Activated effector memory CD4-positive, alpha-beta T cell treated with Interleukin-2 at 50 U/mL for 16 hours (primary cell): ENCODE data around the gene KRT36.

ENCODE experiments used
- DNase-seq: peaks from one replicate; pipeline ENCODE4 v3.0.0-alpha.2; 2020

KRT36 gene

DNA sequence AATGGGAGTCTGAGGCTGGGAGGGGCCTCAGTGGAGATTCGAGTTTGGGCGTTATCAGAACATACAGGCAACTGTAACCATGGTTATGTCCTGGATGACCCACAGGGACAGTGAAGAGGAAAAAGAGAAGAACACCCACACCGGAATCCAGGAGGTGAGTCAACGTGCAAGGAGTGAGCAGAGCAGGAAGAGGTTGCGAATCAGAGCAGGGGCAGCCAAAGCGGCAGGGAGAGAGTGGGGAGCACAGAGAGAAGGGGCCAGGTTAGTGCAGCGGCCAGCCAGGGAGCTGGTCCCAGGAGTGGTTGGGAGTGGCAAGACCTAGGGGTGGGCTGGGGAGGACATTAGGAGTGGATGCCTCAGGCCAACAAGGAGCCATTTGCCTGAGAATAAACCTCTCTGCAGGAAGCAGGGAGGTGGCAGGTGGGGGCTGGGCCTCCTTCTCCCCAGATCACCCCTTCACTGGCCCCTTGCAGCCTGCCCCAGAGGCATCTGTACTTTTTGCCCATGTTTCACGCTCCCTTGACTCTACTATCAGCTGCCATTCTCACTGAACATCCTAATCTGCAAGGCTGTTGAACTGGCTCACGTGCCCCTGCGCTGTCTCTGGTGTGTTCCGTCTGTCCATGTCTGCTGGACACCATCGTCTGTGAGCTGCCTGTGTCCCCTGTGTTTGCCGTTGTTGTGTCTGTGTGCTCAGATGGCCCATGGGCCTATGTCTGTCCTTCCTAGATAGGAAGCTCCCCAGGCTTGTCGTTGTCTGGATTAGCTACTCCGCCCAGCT lies 10.6 kb upstream of the KRT36 start:
- no peak for DNase-seq

DNA sequence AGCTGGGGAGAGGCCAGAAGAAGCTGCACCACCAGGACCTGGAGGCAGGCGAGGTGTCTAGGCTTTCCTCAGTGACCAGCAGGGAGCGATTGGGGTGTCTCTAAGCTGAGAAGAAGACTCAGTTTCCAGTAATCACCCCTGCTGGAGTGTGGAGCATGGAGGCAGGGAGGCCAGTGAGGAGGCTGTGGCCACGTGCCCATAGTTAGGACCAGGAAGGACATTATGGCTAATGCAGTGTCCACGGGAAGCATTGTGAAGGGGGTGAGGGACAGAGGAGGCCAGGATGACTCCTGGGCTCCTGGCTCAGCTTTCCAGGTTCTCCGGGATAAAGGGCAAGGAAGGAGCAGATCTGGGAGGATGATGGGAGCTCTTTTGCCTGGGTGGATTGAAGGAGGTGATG lies 10.0 kb upstream of the KRT36 start:
- DNase-seq: no peak

DNA sequence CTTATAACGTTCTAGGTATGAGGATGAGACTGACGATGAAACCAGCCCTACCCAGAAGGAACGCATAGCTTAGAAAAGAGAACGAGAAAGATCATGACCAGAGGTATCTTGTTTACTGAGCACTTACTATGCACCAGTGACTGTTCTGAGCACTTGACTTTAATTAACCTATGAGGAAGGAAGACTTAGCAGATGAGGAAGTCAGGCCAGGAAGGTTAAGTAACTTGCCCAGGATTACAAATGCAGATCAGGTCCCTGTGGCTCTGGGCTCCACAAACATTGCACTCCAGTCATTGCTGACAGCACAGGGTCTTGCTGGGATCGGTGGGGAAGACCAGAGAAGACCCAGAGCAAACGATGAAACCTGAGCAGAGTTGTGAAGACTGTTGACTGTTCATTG lies 8.6 kb upstream of the KRT36 start:
- DNase-seq: no peak

DNA sequence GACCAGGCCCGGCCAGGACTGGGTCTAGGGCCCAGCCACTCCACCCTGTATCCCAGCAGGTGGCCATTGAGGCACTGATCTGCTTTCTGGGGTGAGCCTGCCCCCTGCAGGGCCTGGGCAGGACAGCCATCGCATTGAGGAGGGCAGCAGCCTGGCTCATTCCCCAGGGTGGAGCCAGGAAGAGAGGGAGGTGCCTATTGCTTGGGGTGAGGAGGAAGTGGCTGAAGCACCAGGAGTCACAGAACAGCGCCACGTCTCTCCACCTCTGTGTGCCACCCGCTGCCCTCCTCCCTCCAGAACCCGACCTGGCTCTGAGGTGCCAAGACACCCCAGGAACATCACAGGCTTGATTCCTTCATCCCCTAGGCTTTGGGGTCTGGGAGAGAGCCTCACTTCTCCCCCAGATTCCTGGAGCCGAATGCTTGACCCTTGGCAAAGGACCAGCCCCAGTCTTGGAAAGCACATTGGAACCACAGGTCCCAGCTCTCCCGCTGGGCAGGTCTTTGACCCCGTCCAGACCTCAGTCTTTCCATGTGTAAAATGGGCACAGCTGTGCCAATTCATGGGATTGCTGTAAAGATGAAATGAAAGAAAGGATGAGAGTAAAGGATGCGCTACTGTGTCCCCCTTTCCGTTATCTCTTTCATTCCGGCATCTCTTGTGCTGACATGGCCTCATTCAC lies 7.2 kb upstream of the KRT36 start:
- DNase-seq: peak; percentile 40

DNA sequence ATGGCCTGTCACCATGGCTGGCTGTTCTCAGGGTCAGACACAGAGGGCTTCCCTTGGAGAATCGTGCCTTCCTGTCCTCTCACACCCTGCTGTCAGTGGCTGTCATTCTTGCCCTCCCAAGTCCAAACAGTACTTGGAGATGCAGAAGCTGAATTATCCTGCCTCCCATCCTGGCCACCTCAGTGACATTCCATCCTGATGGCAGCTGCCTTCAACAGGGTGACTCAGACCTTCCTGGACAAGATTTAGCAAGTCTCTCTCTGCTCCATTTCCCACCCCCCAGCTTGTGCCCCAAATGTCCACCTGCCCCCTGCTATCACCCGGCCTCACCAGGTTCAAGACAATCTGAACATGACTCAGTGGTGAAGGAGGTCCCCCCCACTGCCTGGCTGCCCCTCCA lies 4.8 kb upstream of the KRT36 start:
- no peak for DNase-seq

DNA sequence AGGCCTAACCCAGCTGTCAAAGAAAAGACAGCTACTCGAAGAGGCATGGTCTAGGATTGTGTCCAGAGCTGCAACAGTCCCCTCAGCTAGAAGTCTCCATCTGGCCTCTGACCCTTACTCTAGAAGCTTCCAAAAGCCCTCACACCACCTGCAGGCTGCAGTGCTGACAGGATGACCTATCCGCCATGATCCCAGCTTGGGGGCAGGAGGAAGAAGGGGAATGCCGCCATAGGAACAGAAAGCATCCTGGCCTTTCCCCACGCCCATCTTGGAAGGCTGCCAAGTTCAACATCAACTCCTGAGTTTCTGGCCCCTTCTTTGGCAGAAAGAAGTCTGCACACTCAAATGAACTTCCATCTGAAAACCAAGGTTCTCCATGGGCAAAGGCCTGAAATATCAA lies 3.1 kb upstream of the KRT36 start:
- no peak for DNase-seq

DNA sequence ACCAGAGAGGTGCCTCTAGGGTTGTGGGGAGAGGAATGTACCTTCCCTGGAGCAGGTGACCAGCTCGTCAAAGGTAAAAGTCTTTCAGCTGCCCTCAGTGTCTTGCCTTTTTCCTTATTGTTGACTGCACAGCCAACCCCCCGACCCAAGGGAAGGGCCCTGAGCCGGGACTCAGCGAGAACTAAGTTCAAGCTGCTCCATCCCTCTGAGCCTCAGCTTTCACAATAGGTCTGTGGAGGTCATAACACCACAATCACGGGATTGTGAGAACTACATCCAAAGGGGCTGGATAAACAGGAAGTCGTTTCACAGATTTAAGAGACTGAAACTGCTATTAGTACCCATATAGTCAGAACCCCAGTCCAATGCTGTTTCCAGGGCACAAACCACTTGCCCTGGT lies 2.6 kb upstream of the KRT36 start:
- no peak for DNase-seq

DNA sequence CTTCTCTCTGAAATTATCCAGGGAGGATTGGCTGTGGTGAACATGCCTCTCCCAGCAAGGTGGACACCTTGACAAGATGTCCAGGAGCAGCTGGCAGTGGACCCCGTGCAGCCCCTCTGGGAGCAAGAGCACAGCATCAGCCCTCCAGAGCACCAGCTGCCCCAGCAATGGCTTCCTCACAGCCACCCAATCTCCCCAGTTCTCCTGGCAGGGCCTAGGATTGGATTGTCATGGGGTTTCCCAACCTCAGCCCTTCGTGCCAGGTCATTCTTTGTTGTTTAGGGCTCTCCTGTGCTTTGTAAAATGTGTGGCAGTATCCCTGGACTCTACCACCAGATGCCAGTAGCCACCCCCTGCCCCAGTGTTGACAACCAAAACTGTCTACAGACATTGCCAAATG lies 1.8 kb upstream of the KRT36 start:
- DNase-seq: no peak

DNA sequence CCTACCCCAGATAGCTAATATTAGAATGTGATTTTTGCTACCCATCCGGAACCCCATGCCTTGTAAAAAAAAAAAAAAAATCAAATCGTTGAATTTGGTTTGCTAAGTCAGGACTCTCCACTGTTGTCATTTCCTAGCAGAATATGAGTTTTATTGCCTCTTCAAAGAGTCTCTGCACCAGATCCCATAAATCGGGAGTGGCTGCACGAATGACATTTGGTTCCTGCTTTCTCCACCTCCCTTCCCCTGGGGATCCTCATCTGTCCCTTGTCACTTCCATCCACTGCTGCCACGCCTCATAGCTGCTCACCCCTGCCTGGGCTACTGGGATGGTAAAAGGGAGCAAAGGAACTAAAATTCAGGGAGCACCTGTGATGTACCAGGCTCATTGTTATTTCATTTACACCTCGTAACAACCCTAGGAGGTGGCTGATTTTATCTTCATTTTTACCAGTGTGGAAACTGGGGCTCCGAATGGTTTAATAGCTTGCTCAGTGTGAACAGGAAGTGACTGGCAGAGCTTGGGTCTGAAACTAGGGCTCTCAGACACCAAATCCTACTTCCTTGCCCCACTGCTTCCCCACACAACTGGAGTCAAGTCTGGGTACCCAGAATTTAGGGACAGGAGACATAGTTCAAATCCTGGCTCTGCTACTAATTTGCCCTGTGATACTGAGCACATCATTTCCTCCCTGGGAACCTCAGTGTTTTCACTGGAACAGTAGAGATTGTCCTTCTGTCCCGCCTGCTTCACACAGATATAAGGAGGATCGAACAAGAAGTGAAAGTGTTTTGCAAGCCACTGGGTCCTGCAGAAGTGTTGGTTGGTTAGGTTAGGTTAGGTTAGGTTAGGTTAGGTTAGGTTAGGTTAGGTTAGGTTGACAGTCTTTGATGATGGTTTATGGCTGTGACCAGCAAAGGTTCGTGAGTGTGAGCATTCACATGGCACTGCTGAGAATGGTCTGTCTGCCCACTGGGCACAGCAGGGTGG lies 585 bp upstream of the KRT36 start:
- no peak for DNase-seq

DNA sequence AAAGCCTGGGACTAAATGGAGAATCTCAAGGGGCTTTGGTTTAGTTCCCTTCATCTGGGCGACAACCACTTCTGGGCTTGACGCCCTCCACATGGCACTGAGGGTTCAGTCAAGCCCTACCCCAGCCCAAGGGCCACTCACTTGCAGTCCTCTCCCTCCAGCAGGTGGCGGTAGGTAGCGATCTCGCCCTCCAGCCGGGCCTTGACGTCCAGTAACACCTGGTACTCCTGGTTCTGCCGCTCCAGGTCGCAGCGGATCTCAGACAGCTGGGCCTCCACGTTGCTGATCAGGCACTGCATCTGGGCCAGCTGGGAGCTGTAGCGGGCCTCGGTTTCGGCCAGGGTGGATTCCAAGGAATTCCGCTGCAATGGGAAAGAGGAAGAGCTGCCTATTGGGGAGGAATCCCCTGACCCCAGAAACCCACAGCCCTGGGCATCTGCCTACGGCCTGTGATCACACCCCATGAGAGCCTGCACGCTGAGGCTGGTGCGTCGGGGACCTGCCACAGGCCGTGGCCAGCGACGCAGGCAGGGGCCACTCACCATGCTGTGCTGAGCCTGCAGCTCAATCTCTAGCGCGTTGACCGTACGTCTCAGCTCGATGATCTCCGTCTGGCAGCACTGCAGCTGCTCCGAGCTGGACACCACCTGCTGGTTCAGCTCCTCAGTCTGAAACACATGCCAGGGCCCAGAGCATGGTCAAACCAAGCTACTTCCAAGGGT lies 2.7 kb downstream of the KRT36 start:
- DNase-seq: no peak

DNA sequence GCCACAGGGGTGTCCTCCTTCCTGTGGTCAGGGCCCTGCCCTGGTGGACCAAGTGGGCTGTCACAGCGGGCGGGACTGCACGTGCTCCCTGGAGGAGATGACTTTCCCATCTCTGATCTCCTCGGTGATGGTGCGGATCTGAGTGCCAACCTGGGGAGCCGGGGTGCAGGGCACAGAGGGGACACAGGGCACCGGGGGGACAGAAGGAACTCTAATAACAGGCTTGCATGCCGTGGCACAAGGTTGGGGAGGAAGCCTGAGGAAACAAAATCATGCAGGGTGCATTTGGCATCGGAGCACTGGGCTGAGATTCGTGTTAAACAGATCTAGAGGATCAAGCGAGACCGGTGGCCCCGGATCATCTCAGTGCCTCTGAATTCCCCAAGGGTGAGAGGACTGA lies 3.4 kb downstream of the KRT36 start:
- no peak for DNase-seq

DNA sequence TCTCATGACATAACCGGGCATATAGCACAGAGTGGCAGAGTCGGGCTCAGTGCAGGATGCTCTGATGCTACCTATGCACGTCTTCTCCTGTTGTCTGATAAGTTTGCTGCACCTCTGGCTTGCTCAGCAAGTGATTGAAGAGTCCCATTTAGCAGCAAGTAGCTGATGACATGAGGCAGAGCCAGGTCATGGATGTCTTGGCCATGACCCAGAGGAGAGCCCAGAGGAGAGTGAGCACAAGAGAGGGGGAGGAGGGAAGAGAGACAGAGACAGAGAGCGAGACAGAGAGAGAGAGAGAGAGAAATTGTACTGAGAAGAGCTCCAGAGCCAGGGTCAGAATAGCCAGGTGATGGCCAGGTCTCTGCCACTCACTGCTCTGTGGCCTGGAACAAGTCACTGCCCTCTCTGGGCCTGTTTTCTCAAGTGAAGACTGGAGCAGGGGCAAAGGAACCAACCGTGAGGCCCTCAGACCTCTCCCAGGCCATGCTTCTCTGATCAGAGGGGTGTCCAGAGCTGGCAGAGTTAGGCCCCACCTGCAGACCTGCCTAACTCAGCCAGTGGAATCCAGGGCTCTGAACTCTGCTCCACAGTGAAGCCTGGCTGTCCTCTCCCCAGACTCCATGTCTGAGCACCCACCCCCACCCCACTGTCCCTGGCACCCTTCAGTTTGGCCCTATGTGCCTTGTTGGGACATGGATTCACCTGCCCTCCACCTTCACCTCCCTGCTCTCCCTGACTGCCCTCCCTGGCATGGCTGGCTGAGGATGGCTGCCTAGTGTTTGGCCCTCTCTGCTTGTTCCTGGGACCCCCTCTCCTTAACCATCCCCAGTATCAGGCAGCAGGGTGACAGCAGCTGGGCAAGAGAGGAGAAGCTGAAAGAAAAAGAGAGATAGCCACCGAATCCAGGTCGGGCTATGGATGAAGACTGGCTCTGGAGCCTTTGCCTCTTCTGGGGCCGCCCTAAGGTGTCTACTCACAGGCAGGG lies 4.5 kb downstream of the KRT36 start:
- DNase-seq: no peak

DNA sequence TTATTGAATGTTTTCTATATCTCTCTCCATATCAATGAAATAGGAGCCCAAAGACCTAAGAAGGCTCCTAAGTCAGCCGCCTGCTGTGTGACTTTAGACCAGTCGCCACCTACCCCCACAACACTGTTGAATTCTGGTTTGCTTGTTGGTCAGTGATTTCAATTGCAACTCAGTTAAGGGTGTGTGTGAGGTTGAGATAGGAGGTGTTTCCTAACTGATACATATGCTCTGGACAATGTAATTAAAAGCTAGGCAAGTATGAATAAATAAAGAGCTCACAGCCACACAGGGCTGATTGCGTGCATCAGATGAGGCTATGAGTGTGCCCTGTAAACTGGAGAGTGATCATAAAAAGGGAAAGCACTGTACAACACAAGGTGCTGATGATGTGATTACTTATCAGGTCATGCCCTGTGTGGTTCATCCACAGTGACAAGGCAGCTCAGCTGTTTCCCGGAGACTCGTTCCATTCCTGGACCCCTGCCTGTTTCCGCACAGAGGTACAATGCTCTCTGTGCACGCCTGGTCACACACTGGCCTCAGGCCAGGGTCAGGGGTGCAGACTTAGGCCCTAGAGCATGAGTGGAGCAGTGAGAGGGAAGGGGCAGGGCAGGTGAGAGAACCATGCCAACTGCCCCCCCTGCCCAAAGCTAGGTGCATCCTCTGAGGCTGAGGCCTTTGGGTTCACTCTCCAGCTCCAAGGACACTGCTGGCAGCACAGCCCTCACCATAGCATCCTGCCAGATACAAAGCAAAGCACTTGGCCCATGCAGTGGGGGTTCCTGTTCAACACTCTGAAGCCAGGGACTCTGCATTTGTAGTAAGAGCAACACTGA lies 5.5 kb downstream of the KRT36 start:
- DNase-seq: no peak

DNA sequence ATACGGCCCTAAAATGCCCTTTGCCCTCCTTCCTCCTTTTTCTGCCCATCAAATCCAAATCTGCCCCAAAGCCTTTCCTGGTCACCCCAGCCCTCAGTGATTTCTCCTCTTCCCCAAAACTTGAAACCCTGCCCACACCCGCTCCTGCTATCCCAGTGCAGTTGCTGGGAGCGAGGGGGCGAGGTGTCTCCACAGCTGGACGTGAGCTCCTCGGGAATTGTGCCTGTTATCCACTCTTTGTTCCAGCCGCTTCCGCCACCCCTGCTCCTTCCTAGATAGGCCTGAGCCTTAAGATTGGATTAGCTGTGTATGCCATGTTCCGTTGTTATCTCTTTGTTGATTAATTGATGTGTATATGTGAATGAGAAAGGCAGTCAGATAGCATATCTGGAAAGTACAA lies 6.2 kb downstream of the KRT36 start:
- no peak for DNase-seq

DNA sequence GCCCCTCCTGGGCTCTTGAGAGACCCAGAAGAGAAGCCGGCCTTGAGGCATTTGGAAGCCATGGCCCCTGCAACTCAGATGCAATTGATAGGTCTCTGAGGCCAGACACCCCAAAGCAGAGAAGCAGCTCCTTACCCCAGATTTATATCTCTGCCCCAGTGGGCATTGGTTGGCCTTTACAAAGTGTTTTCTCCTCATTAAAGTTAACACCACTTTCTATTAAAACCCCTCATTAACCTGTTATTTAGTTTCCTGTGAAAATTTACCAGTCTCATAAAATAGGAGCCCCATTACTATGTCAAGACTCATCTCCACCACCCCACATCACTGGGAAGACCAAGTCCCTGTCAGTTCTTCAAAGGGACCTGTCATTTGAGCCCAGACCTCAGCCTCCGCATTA lies 8.7 kb downstream of the KRT36 start, which contains the start of gene KRT35:
Gene KRT35, minus strand, starts transcription at position 116 of the 400 bp plus-strand sequence. Its CDS starts 54 bp downstream, at position 62.
- DNase-seq: no peak

DNA sequence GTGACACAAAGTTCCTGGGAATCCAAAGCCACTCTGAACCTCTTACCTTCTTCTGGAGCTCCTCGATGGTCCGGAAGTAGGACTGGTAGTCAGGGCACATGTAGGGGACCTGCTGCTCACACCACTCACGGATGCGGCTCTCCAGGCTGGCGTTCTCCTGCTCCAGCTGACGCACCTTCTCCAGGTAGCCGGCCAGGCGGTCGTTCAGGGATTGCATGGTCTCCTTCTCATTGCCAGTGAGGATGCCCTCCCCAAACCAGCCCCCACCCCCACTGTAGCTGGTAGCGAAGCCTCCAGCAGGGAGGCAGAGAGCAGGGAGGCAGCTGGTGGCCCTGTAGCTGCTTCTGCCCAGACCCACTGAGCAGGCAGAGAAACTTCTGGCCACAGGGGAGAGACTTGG lies 9.1 kb downstream of the KRT36 start:
- no peak for DNase-seq

DNA sequence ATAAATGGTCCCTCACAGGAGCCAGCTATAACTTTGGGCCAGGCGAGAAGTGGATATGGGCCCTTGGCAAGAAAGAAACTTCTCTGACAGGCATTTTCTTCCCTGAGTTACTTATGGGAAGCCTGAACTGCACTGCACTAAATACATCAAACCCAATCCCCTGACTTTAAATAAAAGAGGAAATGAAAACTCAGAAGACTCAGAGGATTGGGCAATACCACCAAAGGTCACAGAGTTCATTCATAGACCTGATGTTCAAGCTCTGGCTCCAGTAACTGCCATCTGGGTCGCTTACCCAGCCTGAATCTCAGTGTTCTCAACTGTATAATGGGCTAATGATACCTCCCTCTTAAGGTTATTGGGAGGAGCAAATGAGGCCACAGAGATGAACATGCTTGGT lies 9.6 kb downstream of the KRT36 start:
- no peak for DNase-seq

DNA sequence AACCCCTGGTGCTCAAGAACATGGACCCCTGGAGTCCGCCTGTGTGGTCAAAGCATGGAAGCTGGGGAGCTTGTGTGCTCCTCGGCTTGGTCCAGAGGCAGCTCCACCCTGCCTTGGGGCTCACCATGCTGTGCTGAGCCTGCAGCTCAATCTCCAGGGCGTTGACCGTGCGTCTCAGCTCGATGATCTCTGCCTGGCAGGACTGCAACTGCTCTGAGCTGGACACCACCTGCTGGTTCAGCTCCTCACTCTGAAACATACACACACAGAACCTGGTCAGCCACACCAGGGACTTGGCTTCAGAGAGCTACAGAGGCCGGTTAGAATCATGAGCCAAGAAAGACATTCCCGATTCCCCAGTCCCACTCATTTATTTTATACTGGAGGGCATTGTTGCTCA lies 11.5 kb downstream of the KRT36 start:
- no peak for DNase-seq

DNA sequence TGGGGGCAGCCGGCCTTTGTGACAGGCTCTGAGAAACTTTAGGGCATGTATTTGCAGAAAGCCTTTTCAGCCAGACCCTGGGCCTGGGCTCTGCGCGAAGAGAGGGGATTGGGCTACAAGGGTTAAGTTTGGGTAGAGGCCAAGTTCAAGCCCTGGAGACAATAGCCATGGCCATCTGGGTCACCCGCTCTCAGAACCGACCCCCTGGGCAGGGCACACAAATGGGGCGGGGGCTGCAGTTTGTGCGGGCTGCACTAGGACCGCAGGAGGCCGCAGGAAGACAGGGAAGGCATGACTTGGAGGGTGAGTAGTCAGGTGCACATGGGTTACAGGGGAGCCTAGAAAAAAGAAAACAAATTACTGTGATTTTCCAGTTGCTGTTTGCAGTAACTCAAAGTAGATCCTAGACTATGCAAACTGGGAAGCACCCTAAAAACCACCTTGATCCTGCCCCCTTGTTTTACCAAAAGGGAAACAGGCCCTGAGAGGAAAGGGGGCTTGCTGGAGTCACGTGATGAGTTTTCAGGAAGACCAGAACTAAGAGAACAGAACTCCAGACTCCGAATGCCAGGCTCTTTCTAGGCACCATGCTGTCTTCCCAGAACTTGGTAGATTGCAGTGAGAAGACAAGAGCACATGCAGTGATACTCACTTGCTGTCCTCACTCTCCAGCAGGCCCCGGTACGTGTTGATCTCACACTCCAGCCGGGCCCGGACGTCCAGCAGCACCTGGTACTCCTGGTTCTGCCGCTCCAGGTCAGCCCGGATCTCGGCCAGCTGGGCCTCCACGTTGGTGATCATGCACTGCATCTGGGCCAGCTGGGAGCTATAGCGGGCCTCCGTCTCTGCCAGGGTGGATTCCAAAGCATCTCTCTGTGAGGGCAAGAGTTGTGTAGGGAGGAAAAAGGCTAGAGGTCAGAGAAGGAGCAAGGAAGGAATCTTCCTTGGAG lies 12.6 kb downstream of the KRT36 start:
- no peak for DNase-seq
